Calu3 (cell line): ENCODE results near the gene EXD3. TPM values are rescaled to one million over a fixed set of nuclear protein-coding genes. Genes with fewer than 3 reads are reported as not detected.

Experiments used
- BruUV-seq: library from RNA; stranded (reverse); fragments of 400-500 nt; replicated peaks from 2 replicates; lab custom pipeline; 2021; lab: Mats Ljungman, UMichigan
- CTCF ChIA-PET: fragments of 300-600 bp; sonication (Branson Sonifier 250); formaldehyde crosslinking; loops from one replicate; lab custom pipeline; 2022; ENCODE audit warnings: antibody characterized with exemption; lab: Charles Lee
- DNase-seq: peaks from one replicate; pipeline ENCODE4 v3.0.0; 2022
- H3K27ac Mint-ChIP-seq: one replicate; pipeline ENCODE4 v1.8.0; 2022; ENCODE audit warnings: mixed read lengths; ENCODE audit not compliant: unreplicated experiment
- H3K27me3 Mint-ChIP-seq: one replicate; pipeline ENCODE4 v1.8.0; 2022; ENCODE audit warnings: mixed read lengths; ENCODE audit not compliant: unreplicated experiment
- H3K36me3 Mint-ChIP-seq: one replicate; pipeline ENCODE4 v1.8.0; 2022; ENCODE audit warnings: mild to moderate bottlenecking, moderate library complexity, mixed read lengths; ENCODE audit not compliant: insufficient read depth, unreplicated experiment
- H3K4me1 Mint-ChIP-seq: one replicate; pipeline ENCODE4 v1.8.0; 2022; ENCODE audit warnings: mild to moderate bottlenecking, low read depth, mixed read lengths; ENCODE audit not compliant: unreplicated experiment
- H3K4me3 Mint-ChIP-seq: one replicate; pipeline ENCODE4 v1.8.0; 2022; ENCODE audit warnings: mild to moderate bottlenecking, low read depth, moderate library complexity, mixed read lengths; ENCODE audit not compliant: unreplicated experiment
- H3K9me3 Mint-ChIP-seq: one replicate; pipeline ENCODE4 v1.8.0; 2022; ENCODE audit warnings: low read depth, mixed read lengths; ENCODE audit not compliant: unreplicated experiment
- CTCF ChIP-seq: fragments of 200-600 bp; IDR thresholded peaks from one replicate; pipeline ENCODE4 v1.8.0; 2022; ENCODE audit warnings: antibody characterized with exemption; ENCODE audit not compliant: unreplicated experiment
- intact Hi-C: fragments of 100-400 bp; cut with micrococcal nuclease; formaldehyde crosslinking; loops from one replicate; pipeline ENCODE4 v1.10.0; 2022; ENCODE audit not compliant: unreplicated experiment
- total RNA-seq: library from RNA; stranded (reverse); gene quantifications from 2 replicates; pipeline ENCODE4 v1.2.3, GENCODE V29; 2022

The EXD3 gene
- total RNA-seq, 1 experiment from 2014 or later: 13.2 TPM

GRCh38 chr9:137266585-137267453 lies 156.1 kb downstream of the EXD3 start:
- Mint-ChIP-seq H3K27ac (no peak overlapping the region), H3K27me3 (no peaks in the 10 kb centered on the region), H3K4me3 (no peak overlapping the region), H3K9me3 (no peaks in the 10 kb centered on the region), H3K4me1 (peaks cover 13% of the 10 kb centered on the region), H3K36me3 (peaks cover 42% of the 10 kb centered on the region)
- BruUV-seq: no TSS peak
- CTCF ChIA-PET: interaction anchor here (0.6 kb wide), 1 partner anchor 38 kb away, joined by 3 read pairs; no protein-coding TSS in a partner anchor
- TF ChIP-seq CTCF: no peak
- DNase-seq: no peak
- intact Hi-C loops: no loop called here

GRCh38 chr9:137266162-137266527 lies 156.8 kb downstream of the EXD3 start:
- H3K27ac Mint-ChIP-seq: no peak overlapping the region
- H3K4me3 Mint-ChIP-seq: no peak overlapping the region
- H3K27me3 Mint-ChIP-seq: no peaks in the 10 kb centered on the region
- peaks cover 18% of the 10 kb centered on the region for H3K4me1 Mint-ChIP-seq
- CTCF ChIA-PET: no interaction called here
- no peak for DNase-seq
- no peaks in the 10 kb centered on the region for H3K9me3 Mint-ChIP-seq
- peaks cover 44% of the 10 kb centered on the region for H3K36me3 Mint-ChIP-seq
- intact Hi-C loops: no loop called here
- BruUV-seq: no TSS peak
- no peak for TF ChIP-seq CTCF

GRCh38 chr9:137265496-137266161 lies 157.3 kb downstream of the EXD3 start:
- no peak for DNase-seq
- BruUV-seq: no TSS peak
- no peaks in the 10 kb centered on the region for H3K27me3 Mint-ChIP-seq
- peaks cover 18% of the 10 kb centered on the region for H3K4me1 Mint-ChIP-seq
- no peaks in the 10 kb centered on the region for H3K9me3 Mint-ChIP-seq
- peaks cover 40% of the 10 kb centered on the region for H3K36me3 Mint-ChIP-seq
- no peak overlapping the region for H3K4me3 Mint-ChIP-seq
- CTCF ChIA-PET: no interaction called here
- H3K27ac Mint-ChIP-seq: no peak overlapping the region
- no peak for TF ChIP-seq CTCF
- intact Hi-C loops: no loop called here

GRCh38 chr9:137264067-137264466 lies 158.9 kb downstream of the EXD3 start:
- CTCF ChIA-PET: no interaction called here
- Mint-ChIP-seq H3K4me3 (no peak overlapping the region), H3K36me3 (peaks cover 31% of the 10 kb centered on the region), H3K4me1 (peaks cover 18% of the 10 kb centered on the region), H3K27me3 (no peaks in the 10 kb centered on the region), H3K27ac (no peak overlapping the region), H3K9me3 (no peaks in the 10 kb centered on the region)
- BruUV-seq: no TSS peak
- no peak for DNase-seq
- intact Hi-C loops: no loop called here
- TF ChIP-seq CTCF: no peak
